ENCODE measurements around the gene WASL. TPM values are rescaled to one million over a fixed set of nuclear protein-coding genes. Genes with fewer than 3 reads are reported as not detected.

WASL gene
- total RNA-seq, 1 donor from 2014 or later, result 36.0 TPM

GRCh38 chr7:123746055-123746454 lies 2.7 kb downstream of the WASL start:
- no peak overlapping the region for H3K4me3 ChIP-seq (ENCODE audit: insufficient read depth, low read depth, low read length)
- H3K9ac ChIP-seq (ENCODE audit: low read length), result no peak overlapping the region

GRCh38 chr7:123745437-123745836 lies 3.4 kb downstream of the WASL start:
- Mint-ChIP-seq H3K4me3 (ENCODE audit: unreplicated experiment) (peak overlapping the region; percentile 98), H3K4me1 (ENCODE audit: low read depth, unreplicated experiment) (peaks cover 28% of the 10 kb centered on the region), H3K9me3 (ENCODE audit: unreplicated experiment) (no peaks in the 10 kb centered on the region), H3K36me3 (ENCODE audit: low read depth, unreplicated experiment) (no peaks in the 10 kb centered on the region), H3K27me3 (ENCODE audit: low read depth, unreplicated experiment) (no peaks in the 10 kb centered on the region), H3K27ac (ENCODE audit: unreplicated experiment) (peak overlapping the region; percentile 37)
- H3K4me3 ChIP-seq (ENCODE audit: insufficient read depth, low read depth, low read length), result no peak overlapping the region
- H3K27ac ChIP-seq (ENCODE audit: low read depth, low read length), result no peak overlapping the region
- H3K36me3 ChIP-seq (ENCODE audit: insufficient read depth, low read length), result no peaks in the 10 kb centered on the region
- no peaks in the 10 kb centered on the region for H3K27me3 ChIP-seq (ENCODE audit: insufficient read depth, low read length)
- FAIRE-seq (no peak), DNase-seq (ENCODE audit: low read depth) (no peak)
- no peak overlapping the region for H2AFZ ChIP-seq (ENCODE audit: low read depth, low read length)
- H3K9ac ChIP-seq (ENCODE audit: low read length), result no peak overlapping the region
- H3K79me2 ChIP-seq (ENCODE audit: insufficient read depth, low read length), result peaks cover 77% of the 10 kb centered on the region
- peaks cover 8% of the 10 kb centered on the region for H3K4me1 ChIP-seq (ENCODE audit: insufficient read depth, low read length)
- H3K9me3 ChIP-seq (ENCODE audit: insufficient read depth, low read depth, low read length), result no peaks in the 10 kb centered on the region
- TF ChIP-seq CTCF (IDR thresholded peaks at IDR 0.05; ENCODE audit: insufficient read depth, low read depth, low read length), result no peak
- no peak for TF ChIP-seq EZH2 (IDR thresholded peaks at IDR 0.05; ENCODE audit: insufficient read depth, low read length)
- H3K4me2 ChIP-seq (ENCODE audit: low read length), result no peak overlapping the region
- H4K20me1 ChIP-seq (ENCODE audit: insufficient read depth, low read length), result peaks cover 68% of the 10 kb centered on the region

More at GRCh38 chr7:123746055-123746454, 2.7 kb downstream of the WASL start:
- peaks cover 62% of the 10 kb centered on the region for H4K20me1 ChIP-seq (ENCODE audit: insufficient read depth, low read length)
- peak overlapping the region; percentile 37 for H3K27ac Mint-ChIP-seq (ENCODE audit: unreplicated experiment)
- H3K4me1 Mint-ChIP-seq (ENCODE audit: low read depth, unreplicated experiment), result peaks cover 30% of the 10 kb centered on the region
- no peak for DNase-seq (ENCODE audit: low read depth)
- TF ChIP-seq EZH2 (IDR thresholded peaks at IDR 0.05; ENCODE audit: insufficient read depth, low read length) (no peak), CTCF (IDR thresholded peaks at IDR 0.05; ENCODE audit: insufficient read depth, low read depth, low read length) (no peak)
- peak overlapping the region; percentile 98 for H3K4me2 ChIP-seq (ENCODE audit: low read length)
- peaks cover 8% of the 10 kb centered on the region for H3K4me1 ChIP-seq (ENCODE audit: insufficient read depth, low read length)
- no peaks in the 10 kb centered on the region for H3K27me3 Mint-ChIP-seq (ENCODE audit: low read depth, unreplicated experiment)
- no peaks in the 10 kb centered on the region for H3K9me3 Mint-ChIP-seq (ENCODE audit: unreplicated experiment)
- peaks cover 71% of the 10 kb centered on the region for H3K79me2 ChIP-seq (ENCODE audit: insufficient read depth, low read length)
- H3K27ac ChIP-seq (ENCODE audit: low read depth, low read length), result no peak overlapping the region
- no peaks in the 10 kb centered on the region for H3K27me3 ChIP-seq (ENCODE audit: insufficient read depth, low read length)
- FAIRE-seq, result no peak
- no peaks in the 10 kb centered on the region for H3K36me3 Mint-ChIP-seq (ENCODE audit: low read depth, unreplicated experiment)
- no peak overlapping the region for H2AFZ ChIP-seq (ENCODE audit: low read depth, low read length)
- no peaks in the 10 kb centered on the region for H3K36me3 ChIP-seq (ENCODE audit: insufficient read depth, low read length)
- peak overlapping the region; percentile 98 for H3K4me3 Mint-ChIP-seq (ENCODE audit: unreplicated experiment)
- no peaks in the 10 kb centered on the region for H3K9me3 ChIP-seq (ENCODE audit: insufficient read depth, low read depth, low read length)

GRCh38 chr7:123744416-123744815 lies 4.4 kb downstream of the WASL start:
- no peak for TF ChIP-seq CTCF (IDR thresholded peaks at IDR 0.05; ENCODE audit: insufficient read depth, low read depth, low read length)
- TF ChIP-seq EZH2 (IDR thresholded peaks at IDR 0.05; ENCODE audit: insufficient read depth, low read length), result no peak
- no peak for FAIRE-seq

More at GRCh38 chr7:123744416-123744815, 4.4 kb downstream of the WASL start:
- no peak overlapping the region for H3K4me3 ChIP-seq (ENCODE audit: insufficient read depth, low read depth, low read length)
- peaks cover 74% of the 10 kb centered on the region for H4K20me1 ChIP-seq (ENCODE audit: insufficient read depth, low read length)
- no peaks in the 10 kb centered on the region for H3K36me3 ChIP-seq (ENCODE audit: insufficient read depth, low read length)
- DNase-seq (ENCODE audit: low read depth), result no peak
- no peak overlapping the region for H3K9ac ChIP-seq (ENCODE audit: low read length)
- no peaks in the 10 kb centered on the region for H3K36me3 Mint-ChIP-seq (ENCODE audit: low read depth, unreplicated experiment)
- no peaks in the 10 kb centered on the region for H3K27me3 Mint-ChIP-seq (ENCODE audit: low read depth, unreplicated experiment)
- H3K27ac Mint-ChIP-seq (ENCODE audit: unreplicated experiment), result no peak overlapping the region
- H3K4me1 ChIP-seq (ENCODE audit: insufficient read depth, low read length), result peaks cover 8% of the 10 kb centered on the region
- peaks cover 27% of the 10 kb centered on the region for H3K4me1 Mint-ChIP-seq (ENCODE audit: low read depth, unreplicated experiment)
- no peak overlapping the region for H3K27ac ChIP-seq (ENCODE audit: low read depth, low read length)
- no peak overlapping the region for H3K4me2 ChIP-seq (ENCODE audit: low read length)
- H3K9me3 Mint-ChIP-seq (ENCODE audit: unreplicated experiment), result no peaks in the 10 kb centered on the region
- H2AFZ ChIP-seq (ENCODE audit: low read depth, low read length), result no peak overlapping the region
- no peaks in the 10 kb centered on the region for H3K9me3 ChIP-seq (ENCODE audit: insufficient read depth, low read depth, low read length)
- peaks cover 87% of the 10 kb centered on the region for H3K79me2 ChIP-seq (ENCODE audit: insufficient read depth, low read length)
- peak overlapping the region; percentile 17 for H3K4me3 Mint-ChIP-seq (ENCODE audit: unreplicated experiment)
- no peaks in the 10 kb centered on the region for H3K27me3 ChIP-seq (ENCODE audit: insufficient read depth, low read length)

Data from astrocyte (in vitro differentiated cells and primary cell).